ENCODE results near the gene PPM1G.

The PPM1G gene, protein sequence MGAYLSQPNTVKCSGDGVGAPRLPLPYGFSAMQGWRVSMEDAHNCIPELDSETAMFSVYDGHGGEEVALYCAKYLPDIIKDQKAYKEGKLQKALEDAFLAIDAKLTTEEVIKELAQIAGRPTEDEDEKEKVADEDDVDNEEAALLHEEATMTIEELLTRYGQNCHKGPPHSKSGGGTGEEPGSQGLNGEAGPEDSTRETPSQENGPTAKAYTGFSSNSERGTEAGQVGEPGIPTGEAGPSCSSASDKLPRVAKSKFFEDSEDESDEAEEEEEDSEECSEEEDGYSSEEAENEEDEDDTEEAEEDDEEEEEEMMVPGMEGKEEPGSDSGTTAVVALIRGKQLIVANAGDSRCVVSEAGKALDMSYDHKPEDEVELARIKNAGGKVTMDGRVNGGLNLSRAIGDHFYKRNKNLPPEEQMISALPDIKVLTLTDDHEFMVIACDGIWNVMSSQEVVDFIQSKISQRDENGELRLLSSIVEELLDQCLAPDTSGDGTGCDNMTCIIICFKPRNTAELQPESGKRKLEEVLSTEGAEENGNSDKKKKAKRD

DNA sequence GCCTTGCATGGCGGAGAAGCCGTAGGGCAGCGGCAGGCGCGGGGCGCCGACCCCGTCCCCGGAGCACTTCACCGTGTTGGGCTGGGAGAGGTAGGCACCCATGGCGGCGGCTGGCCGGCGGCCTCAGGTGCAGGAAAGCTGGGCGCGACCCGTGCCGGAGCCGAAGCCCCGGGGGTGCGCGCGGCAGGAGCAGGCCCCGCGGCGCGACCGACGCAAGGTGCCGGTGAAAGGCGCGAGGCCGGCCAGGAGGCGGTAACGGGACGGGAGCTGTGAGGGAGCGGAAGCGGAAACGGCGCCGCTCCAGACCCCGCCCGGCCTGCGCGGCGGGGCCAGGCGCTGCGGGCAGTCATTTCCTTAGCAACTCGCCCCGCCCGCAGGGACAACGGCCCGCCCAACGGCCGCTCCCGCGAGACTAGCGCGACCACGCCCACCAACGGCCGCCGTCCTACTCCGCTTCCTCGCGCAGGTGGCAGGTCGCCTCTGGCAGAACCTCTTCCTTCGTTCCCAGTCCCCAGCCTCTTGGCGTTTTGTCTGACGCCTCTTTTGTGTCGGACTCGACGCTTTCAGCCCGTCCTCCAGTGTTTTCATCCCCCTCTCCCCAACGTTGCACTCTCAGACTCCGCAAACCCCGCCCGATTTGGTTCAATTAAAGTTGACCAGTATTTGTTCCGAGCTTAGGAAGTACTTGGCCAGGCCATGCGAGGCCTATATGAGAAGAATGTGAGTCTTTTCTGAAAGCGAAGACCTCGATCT, at the start of gene PPM1G:
TSS of gene PPM1G (minus strand) at position 271 of the 753 bp plus-strand sequence. CDS start at position 102, 169 bp downstream.
- TF ChIP-seq, protein P1, sequence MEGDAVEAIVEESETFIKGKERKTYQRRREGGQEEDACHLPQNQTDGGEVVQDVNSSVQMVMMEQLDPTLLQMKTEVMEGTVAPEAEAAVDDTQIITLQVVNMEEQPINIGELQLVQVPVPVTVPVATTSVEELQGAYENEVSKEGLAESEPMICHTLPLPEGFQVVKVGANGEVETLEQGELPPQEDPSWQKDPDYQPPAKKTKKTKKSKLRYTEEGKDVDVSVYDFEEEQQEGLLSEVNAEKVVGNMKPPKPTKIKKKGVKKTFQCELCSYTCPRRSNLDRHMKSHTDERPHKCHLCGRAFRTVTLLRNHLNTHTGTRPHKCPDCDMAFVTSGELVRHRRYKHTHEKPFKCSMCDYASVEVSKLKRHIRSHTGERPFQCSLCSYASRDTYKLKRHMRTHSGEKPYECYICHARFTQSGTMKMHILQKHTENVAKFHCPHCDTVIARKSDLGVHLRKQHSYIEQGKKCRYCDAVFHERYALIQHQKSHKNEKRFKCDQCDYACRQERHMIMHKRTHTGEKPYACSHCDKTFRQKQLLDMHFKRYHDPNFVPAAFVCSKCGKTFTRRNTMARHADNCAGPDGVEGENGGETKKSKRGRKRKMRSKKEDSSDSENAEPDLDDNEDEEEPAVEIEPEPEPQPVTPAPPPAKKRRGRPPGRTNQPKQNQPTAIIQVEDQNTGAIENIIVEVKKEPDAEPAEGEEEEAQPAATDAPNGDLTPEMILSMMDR (IDR thresholded peaks at IDR 0.05): no peak

DNA sequence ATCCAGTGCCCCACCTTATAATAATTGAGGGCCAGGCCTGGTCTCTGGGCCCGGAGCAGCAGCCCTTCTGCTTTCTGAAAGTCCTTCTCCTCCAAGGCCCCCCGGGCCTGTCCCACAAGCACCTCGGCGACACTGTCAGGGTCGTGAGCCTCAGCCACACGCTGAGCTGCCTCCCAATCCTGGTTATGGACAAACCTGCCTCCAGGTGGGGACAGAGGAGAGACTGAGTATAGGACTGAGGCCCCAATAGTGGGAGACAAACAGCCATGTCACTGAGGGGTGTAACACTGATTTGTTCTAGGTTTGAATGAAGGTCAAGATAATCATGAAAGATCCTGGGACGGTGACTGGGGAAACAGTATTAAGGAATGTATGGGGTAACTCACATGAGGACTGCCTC, 44.6 kb upstream of the PPM1G start:
- TF ChIP-seq, protein P1 (IDR thresholded peaks at IDR 0.05): no peak

DNA sequence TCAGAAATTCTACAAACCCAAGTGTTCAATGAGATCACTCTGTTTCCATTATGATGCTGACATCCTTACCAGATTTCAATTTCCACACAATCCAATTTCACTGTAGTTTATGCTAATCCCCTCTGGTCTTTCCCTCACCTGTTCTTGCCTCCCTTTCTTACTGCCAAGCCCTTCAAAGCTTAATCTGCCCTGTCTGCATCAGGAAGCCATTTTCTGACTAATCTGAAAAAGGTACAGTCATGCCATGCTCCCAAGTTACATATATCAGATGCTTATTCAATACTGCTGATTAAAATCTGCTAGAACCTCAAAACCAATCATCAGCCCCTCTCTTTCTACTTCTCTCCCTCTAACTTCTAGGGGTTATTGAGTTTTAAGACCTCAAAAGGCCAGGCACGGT, 41.7 kb upstream of the PPM1G start:
- TF ChIP-seq, protein P1 (IDR thresholded peaks at IDR 0.05): no peak

DNA sequence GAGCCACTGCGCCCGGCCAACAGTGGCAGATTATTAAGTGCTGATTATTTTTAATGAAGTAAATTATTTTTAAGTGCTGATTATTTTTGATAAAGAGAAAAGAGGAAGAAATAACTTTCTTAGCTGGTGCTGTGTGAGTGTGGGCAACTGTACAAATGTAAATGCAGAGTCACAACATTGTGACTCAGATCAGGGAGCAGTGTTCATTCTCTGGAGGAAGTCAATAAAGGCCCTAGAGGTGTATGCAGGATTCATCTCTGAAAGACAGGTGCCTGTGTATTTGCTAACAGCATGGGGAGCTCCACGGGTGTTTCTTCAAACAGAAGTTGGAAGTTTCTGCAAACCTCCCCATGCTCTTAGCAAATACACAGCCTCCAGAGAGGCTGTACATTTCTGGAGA, 39.0 kb upstream of the PPM1G start:
- TF ChIP-seq, protein P1 (IDR thresholded peaks at IDR 0.05): no peak

DNA sequence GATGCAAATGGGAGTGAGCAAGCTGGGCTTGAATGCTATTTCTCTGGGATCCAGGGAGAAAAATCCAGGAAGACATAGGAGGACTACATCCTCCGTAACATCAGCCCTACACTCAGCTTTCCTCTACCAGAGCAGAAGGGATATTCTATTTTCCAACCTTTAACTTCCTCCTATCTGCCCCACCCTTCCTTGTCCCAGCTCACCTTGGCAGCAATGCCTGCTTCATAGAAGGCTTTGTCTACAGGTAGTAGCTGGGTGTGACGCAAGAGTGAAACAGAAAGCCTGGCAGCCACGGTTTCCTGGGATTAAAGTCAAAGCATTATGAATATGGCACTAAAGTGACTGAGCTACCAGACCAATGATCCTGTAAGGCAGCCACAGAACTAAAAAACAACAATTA, 36.7 kb upstream of the PPM1G start:
- TF ChIP-seq, protein P1 (IDR thresholded peaks at IDR 0.05): no peak

DNA sequence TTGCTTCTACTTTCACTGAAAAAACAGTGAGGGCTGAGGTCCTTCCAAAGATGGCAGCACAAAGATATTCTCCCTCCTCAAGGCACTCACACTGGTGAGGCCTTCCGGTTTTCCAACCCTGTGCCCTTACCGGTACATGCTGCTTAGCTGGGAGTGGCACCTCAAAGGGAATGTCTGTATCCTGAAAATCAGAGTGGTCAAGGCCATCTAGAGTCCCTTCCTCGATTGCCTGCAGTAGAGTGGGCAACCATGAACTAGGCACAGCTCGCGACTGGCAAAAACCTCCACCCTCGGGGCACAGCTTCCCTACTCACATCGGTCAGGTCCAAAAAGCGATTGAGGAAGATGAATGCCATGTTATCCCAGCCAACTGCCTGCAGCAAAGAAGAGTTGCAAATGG, 36.2 kb upstream of the PPM1G start:
- TF ChIP-seq, protein P1 (IDR thresholded peaks at IDR 0.05): no peak

DNA sequence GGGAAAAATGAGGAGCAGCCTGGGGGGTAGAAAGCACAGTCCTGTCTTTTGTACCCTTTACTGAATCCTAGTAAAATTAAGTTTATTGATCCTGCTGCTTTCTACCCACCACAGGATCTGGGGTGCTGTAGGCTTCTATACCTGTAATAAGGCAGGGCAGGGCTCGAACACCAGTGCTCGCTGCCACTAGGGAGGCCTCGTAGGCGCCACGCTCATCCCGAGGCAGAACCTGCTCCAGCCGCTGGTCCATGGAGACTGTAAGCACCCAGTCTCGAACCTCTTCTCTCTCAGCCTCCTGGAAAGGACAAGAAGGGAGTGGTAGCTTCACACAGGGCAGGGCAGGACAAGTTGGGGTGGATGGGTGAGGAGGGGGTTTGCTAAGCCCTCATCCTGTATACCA, 35.8 kb upstream of the PPM1G start:
- TF ChIP-seq, protein P1 (IDR thresholded peaks at IDR 0.05): no peak
